Amniotic stem cell (primary cell): ENCODE data around the gene APCDD1.

ENCODE experiments used
- DNase-seq: peaks from one replicate; lab custom pipeline; 2025; lab: John Stamatoyannopoulos, UW

The APCDD1 gene

DNA sequence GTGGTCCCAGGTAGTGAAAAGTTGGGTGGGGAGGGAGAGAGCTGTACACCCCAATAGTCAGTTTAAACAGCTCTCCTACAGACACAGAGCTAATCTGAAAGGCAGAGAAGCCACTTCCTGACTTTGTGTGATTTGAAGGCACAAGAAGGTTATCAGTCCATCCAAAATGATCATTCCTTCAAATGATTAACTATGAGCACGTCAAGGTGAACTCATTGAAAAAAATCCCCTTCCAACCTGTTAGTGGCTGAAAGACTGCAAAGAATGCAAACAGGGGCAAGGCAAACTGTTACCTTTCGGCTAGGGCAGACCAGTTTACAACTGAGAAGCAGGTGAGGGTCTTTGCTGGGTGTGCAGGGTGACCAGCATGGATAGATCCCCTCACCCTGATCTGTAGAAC is 22.8 kb upstream of the APCDD1 start:
- no peak for DNase-seq

DNA sequence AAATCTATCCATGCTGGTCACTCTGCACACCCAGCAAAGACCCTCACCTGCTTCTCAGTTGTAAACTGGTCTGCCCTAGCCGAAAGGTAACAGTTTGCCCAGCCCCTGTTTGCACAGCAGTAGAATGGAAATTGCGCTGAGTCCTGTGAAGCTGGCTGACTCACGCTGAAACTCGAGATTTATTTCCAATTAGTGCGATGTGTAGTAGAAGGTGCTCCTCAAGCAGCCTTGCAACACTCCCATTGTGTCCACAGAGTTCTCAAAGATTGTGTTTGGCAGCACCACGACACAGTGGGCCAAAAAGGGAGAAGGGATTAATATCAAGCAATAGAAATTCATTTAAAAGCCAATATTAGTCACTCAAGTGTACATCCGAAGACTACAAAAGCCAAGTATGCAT is 21.7 kb upstream of the APCDD1 start:
- no peak for DNase-seq

DNA sequence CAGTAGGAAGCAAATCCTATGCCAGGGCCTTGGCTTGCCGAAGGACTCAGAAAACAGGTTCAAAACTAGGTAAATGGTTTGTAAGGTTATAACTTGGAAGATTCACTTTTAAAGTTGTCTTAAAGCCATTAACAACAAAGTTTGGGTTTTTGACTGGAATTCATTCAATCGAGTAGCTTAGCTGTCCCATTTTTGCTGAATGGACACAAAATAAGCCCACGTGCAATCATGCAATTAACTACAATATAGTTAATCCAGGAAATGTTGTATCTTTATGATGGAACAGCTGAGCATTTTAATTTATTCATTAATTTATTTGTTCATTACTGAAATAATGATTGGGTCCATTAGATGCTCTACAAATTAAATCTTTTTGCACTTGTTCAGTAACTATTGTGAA is 18.3 kb upstream of the APCDD1 start:
- no peak for DNase-seq

DNA sequence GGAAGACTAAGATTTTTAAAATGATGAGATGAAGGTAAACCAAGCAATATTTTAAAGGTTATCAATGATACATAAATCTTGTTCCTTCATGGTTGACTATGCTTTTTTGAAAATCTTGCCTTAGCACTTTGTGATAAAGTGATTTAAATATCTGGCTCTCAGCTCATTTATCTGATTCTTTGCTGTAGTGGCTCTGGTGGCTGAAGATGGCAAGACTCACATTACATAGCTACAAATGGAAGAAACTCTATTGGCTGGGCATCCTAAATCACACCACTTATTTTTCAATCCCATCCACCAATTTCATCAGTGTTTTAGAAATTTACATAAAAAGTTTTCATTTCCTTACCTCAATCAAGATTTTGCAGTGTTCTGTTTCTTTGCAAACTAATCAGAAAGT is 16.6 kb upstream of the APCDD1 start:
- DNase-seq, result no peak

DNA sequence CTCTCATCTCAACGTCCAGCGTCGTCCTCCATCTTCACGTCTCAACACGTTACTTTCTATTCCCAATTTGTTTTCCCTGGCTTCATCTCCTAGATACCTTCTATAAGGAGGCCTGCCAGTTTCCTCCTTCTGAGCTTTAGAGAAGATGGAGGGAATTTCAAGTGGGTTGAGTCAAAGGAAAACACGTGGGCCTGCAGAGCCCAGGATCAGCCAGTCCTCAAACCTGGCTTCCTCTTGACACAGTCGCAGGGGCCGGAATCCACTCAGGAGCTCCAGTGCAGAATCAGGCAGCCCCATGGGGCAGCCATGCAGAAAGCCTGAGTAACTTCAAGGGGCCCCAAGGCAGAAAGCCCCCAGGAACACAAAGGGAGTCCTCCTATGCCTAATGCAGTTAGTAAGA is 14.5 kb upstream of the APCDD1 start:
- no peak for DNase-seq

DNA sequence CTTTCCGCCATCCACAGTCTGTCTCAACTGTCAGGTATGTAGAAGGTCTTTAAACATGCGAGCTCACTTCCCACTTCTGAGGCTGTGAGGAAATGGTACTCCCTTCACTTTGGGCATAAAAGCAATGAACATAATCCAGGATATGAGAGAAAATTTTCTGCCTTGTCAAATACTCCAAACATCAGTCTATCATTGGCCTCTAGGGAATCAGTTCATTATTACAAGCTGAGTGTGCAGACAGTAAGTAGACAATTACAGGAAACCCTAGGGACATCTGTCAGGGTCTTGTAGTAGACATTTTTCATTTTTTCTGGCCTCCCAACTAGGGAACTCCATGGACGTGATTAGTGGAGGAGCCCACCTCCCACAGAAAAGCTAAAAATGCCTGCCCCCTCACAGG is 13.6 kb upstream of the APCDD1 start:
- no peak for DNase-seq

DNA sequence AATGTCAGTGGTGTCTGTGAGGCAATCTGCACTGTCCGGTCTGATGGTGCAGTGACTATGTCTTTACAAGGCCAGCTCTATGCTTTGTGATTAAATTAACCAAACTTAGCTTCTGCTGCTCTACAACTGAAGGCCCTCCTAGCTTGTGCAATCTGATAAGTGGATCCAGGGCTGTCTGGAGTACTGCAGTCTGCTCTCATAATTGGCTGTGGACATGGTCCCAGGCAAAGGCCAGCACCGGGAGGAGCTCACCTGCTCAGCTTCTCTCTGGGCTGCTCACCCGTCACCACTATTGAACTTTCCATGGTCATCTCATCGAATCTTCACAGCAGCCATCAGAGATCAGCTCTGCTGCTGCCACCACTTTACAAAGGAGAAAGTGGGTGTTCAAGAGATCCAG is 13.0 kb upstream of the APCDD1 start:
- DNase-seq, result no peak

DNA sequence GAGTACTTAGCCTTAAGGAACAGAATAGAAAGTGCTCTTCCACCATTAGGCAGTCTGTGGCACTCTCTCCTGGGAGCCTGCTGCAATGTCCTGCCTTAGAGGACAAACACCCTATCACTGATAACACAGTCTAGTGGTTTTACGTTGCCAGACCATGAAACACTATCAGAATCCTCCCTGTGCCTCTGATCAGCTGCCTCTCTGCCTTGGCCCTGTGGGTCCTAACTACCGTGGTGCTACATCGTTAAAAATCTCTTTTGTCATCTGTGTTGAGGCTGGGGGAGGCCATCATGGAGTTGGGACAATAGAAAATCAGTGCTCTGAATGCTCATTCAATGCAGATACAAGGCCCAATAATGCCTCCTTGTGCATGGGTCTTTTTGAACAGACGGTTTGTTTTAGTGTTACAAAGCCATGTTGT is 11.9 kb upstream of the APCDD1 start:
- DNase-seq, result no peak

DNA sequence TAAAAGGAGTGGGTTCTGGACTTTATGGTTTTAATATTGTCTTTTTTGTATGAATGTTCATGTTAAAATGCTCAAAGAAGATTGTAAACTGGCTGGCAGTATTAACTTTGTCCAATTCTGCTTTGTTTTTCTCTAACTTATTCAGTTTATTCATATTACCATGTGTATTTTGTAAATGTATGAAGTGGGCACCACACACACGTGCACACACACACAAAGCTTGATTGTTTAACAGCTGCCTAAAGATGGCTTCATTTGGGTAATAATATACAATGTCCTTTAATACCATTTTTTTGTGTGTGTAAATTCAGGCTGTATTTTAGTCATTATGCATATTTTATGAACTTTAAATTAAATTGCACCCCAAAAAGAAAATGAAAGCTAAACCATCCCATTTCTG is 11.4 kb upstream of the APCDD1 start:
- DNase-seq, result no peak

DNA sequence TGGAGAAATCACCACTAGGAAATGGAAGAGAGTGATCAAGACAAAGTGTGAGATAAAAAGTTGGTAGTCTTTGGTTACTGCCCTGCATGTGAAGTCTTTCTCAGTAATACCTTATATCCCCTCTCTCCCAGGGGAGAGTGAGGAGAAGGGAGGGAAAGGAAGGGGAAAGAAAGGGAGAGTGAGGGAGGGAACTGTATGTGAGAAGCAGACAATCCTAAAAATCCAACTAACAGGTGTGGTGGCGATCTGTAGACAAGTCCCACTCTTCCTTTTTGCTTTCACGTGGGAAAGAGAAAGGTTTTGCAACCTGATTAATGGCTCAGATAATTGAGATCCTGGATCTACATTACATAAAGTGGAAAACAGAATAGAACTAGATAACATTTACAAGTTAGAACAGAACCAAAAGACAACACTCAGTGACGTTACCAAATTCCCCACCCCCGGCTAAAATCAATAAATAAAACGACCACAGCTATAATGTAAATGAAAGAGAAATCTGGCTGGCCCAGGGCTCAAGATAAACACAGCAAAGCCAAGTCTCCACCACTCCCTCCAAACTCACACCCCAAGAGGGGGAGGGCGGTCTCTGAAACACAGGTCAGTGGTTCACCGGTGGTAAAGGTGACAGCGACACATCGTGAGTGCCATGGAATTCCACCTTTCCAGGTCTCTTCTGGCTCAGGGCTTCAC is 10.0 kb upstream of the APCDD1 start:
- DNase-seq, result no peak

DNA sequence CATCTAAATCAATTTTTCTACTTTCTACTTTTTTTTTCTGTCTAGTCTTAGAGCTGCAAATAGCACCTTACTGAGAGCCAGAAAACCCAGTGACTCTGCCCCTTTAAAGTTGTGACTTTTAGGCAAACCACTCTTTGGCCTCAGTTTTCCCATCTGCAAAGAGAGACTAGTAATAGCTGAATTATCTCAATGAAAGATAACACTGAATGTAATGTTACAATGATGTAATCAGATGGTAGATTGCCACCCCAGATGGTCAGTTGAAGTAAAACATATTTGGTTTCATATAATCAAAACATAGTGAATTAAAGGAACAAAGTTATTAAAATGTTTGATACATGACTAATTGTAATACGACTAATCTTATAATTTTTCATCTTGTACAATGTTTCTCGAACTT is 5.0 kb upstream of the APCDD1 start:
- DNase-seq, result no peak

DNA sequence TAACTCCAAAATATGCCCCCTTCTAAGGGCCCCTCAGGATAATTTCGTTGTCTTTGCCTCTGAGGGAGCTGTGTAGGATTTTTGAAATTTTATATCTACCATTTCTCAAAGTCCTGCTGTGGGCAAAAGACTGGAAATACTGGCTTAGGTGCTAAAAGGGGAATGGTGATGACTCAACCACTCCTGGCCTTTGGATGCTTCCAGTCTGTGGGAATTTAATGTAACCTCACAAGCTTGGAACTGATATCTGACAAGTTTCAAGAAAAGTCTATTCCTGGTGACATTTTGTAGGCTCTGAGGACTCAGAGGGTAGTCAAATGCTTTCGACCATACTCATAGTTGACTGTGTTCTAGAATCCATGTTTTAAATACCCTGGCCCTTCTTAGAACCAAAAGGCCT is 3.4 kb upstream of the APCDD1 start:
- DNase-seq, result no peak

DNA sequence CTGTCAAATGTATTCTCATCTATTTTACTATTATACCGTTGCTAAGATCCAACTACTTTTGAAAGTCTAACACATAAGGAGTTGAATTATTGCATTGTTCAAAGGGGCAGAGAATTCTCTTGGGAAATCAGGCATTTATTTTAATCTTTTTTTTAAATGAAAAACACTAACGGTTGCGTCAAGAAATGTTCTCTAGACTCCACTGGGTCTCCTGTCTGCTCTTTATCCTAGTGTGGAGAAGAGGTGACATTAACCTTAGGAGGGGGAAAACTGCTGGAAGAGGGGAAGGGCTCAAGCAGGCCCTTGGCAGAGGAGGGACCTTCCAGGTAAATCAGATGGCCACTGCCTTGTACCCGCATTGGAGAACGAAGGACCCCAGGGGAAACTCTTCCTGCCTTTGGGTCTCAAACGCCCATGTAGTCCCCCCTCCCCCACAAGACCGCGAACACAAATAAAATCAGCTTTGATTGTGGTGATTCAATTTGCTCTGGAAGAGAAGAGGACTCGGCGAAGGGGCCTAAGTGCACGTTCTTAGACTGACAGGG is 1.1 kb upstream of the APCDD1 start:
- DNase-seq, result no peak

DNA sequence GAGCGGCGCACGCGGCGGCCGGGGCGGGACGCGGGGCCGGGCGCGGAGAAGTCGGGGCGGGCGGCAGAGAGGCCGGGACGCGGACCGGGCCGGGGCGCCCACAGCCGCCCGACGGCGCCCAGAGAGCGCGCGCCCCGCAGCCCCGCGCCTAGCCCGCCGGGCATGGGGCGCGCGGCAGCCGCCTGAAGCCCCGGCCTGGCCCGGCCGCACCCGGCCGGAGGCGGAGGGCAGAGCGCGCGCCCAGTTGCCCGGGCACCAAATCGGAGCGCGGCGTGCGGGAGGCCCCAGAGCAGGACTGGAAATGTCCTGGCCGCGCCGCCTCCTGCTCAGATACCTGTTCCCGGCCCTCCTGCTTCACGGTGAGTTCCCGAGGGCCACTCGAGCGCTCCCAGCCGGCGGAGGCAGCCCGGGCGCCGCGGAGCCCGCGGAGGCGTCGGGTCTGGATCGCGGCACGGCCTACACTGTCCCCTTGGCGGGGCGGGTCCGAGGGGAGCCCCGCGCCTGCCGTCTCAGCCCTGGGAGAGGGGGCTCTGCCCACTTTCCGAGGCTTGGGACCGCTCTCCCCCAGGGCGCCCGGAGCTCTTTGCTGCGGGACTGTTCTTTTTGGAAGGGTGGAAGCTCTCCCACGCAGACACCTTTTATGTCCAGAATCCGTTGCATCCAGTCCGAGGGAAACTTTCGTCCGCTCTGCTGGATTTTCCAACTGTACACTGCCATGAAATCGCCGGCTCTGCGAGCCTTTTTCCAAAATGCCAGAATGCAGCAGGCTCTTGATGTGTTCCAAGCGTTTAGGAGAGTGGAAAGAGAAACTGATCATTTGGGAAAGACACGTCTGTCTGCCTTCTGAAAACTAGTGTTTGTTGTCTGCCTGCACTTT is 484 bp downstream of the APCDD1 start:
- no peak for DNase-seq

DNA sequence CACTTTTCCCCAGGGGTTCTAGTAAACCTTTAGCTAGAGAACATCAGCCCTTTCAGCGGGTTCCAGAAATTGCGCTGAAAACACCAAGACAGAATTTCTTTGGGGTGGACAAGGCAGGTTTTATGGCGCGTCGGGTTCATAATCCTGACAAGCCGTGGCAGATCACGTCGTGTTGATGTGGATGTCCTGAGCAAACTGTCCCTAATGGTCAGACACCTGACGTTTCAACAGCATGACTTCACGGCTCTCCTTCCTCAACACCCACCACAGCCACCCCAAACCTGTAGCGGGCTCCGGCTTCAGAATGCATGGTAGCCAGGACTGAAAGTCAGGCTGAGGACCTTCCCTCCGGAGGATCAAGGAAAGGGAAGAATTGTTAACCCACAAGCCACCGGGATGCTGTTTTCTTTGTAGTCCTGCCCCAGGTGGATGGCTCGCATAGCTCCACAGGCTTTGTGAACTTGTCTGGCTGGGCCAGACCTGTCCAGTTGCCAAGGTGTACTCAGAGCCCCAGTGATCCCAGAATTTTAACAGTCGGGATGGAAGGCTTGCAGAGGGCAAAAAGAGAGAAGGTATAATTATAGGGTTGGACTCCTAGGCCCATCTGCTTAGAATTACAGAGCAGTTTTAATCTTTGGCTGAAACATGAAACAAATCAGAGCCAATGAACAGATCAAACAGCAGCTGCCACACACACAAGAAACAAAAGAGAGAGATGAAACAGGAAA is 1.5 kb downstream of the APCDD1 start:
- no peak for DNase-seq

DNA sequence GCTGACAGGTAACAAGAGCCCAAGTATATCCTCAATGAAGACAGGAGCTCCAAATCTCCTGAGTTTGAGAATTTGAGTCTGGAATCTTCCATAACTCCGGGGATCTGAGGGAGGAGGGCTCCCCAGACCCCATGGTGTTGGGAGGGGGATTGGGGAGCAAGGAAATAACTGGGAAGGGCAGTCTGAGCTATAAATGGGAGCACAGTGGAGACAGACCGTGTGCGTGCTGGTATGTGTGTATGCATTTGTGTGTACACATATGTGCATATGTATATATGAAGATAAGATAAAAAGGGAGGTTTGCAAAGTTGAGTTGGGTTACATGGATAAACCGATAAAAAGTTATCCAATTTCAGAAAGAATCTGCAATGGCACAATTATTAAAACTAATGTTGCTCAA is 2.3 kb downstream of the APCDD1 start:
- DNase-seq, result no peak

DNA sequence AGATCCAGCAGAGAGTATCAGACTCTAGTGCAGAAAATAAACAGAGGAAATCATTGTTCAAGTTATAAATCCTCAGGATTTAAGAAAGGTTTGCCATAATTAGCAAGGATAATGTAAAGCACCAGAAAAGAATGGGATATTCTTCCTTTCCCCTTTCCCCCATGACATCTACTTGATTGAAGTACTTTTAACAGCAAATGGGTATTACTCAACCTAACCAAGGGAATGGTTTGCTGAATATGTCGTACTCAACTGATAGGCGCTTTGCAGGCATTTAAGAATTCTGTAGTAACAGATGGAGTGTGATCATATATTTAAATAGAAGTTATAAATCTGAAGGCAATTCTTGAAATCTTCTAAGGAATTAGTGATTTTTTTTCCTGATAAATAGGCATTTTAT is 2.7 kb downstream of the APCDD1 start:
- DNase-seq, result no peak

DNA sequence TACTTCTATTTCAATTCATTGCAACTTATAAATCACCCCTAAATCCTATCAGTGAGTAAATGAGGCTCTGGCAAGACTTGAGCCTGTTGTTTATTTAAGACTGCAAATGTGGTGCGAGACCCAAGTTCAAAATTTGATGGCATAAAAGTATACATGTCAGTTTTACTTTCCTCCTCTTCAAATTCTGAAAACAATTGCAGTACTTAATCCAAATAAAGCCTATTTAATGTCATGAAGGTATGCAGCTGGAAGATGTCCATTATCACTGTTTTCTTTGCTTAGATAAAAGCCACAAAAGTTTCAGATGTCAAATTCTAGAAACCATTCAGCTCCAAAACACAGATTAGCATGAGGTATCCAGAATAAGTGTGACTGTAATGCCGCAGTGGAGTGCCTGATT is 3.3 kb downstream of the APCDD1 start:
- no peak for DNase-seq

DNA sequence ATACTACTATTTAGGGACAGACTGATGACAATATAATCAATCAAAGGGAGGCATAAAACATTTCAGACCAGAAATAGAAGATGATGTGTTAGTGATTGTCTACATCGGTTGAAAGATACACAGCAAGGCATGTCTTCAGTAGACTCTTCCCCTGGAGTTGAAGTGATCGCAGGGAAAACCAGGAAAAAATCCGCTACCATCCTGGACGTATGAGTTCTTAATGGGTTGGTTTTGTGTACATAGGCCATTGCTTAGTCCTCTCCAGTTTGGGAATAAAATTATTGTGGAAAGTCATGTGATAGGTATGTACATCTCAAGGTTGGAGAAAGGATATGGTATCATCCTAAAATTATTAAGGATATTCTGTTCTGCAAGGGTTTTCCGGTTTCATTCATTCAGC is 4.3 kb downstream of the APCDD1 start:
- DNase-seq, result no peak

DNA sequence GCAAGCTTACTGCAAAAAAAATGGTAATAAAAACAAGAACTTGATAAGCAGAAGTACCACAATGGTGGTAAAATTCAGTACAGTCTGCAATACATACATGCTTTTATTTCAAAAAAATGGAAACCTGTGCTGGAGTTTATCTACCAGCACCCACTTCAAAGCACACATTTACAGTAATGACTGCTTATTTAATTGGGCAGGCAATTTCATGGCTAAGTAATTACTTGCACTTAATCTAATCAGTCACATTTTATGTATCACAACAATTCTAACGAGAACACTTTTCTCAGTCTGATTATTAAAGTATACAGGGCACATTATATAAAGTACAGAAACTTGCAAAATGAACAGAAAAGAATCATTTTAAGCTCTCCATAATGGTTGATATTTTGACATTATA is 5.2 kb downstream of the APCDD1 start:
- no peak for DNase-seq

DNA sequence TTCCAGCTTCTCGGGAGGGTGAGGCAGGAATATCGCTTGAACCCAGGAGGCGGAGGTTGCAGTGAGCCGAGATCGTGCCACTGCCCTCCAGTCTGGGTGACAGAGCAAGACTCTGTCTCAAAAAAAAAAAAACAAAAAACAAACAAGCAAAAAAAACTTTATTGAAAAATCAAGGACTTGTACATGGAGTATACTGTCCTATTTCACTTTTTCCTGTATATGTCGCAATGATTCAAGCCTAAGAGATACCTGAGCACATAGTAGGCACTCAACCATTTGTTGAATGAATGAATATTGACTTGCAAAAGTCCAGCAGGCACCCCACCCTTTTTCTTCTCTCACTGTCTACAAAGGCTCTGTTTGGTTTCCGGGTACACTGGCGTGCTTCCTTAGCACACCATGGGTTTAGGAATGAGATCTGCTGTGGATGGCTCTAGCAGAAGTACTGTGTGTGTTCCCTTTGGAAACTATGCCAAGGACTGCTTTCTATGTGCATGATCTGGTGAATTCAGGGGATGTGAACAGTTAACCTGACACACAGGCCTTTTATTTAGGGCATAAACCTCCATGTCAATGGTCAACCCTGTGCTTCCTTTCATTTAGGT is 6.1 kb downstream of the APCDD1 start:
- DNase-seq, result no peak

DNA sequence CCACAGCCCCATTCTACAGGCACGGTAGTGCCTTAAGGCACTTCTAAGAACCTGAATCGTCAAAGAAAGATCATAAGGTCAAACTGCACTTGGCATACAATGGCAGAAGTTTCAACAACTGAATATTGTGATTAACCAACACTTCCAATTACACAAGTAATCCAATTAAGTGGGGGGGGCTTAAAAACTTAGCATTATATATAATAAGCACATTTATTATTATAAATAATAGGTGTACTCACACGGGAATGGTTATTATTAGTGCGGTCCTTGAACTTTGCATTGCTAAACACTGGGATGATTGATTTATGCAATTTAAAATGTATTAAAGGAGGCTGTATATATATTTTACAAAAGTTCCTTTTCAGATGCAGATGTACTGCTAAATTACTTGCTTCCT is 7.6 kb downstream of the APCDD1 start:
- no peak for DNase-seq
